ENCODE measurements around the gene CAAP1.
"Not testable (repeated sequence)": the region's sequence is repeated elsewhere in the genome, so short reads cannot be mapped to it uniquely, and the experiment has no call there.

The CAAP1 gene

GRCh38 chr9:26870292-26870691 lies 22.3 kb downstream of the CAAP1 start:
- H3K4me3 ChIP-seq (replicated peaks; ENCODE audit: low read depth, low read length): no peak overlapping the region
- DNase-seq (ENCODE audit: extremely low read depth, insufficient read length): no peak

GRCh38 chr9:26863074-26863473 lies 29.5 kb downstream of the CAAP1 start:
- TF ChIP-seq CTCF (IDR thresholded peaks at IDR 0.05; ENCODE audit: insufficient read depth, low read length, poor library complexity, severe bottlenecking): peak; percentile 25
- Histone ChIP-seq H3K36me3 (ENCODE audit: control insufficient read depth, insufficient read depth, low read length) (peaks cover 3% of the 10 kb centered on the region), H3K27me3 (replicated peaks; ENCODE audit: control insufficient read depth, insufficient read depth, low read length) (no peaks in the 10 kb centered on the region), H3K4me3 (replicated peaks; ENCODE audit: low read depth, low read length) (no peak overlapping the region)
- no peak for DNase-seq (ENCODE audit: extremely low read depth, insufficient read length)

More at GRCh38 chr9:26870292-26870691, 22.3 kb downstream of the CAAP1 start:
- no peaks in the 10 kb centered on the region; the same call in 1 of the 2 replicates for H3K36me3 ChIP-seq (ENCODE audit: control insufficient read depth, insufficient read depth, low read length)
- H3K27me3 ChIP-seq (replicated peaks; ENCODE audit: control insufficient read depth, insufficient read depth, low read length): no peaks in the 10 kb centered on the region
- no peak for TF ChIP-seq CTCF (IDR thresholded peaks at IDR 0.05; ENCODE audit: insufficient read depth, low read length, poor library complexity, severe bottlenecking)

- peak; percentile 54 for TF ChIP-seq CTCF (IDR thresholded peaks at IDR 0.05; ENCODE audit: insufficient read depth, low read length, poor library complexity, severe bottlenecking)
- peaks cover 6% of the 10 kb centered on the region for H3K36me3 ChIP-seq (ENCODE audit: control insufficient read depth, insufficient read depth, low read length)
- no peaks in the 10 kb centered on the region for H3K27me3 ChIP-seq (replicated peaks; ENCODE audit: control insufficient read depth, insufficient read depth, low read length)
- no peak for DNase-seq (ENCODE audit: extremely low read depth, insufficient read length)
- H3K4me3 ChIP-seq (replicated peaks; ENCODE audit: low read depth, low read length): no peak overlapping the region
Measured at GRCh38 chr9:26856413-26857032, 36.1 kb downstream of the CAAP1 start.

GRCh38 chr9:26850995-26851394 lies 41.6 kb downstream of the CAAP1 start:
- TF ChIP-seq CTCF (IDR thresholded peaks at IDR 0.05; ENCODE audit: insufficient read depth, low read length, poor library complexity, severe bottlenecking): no peak
- Histone ChIP-seq H3K36me3 (ENCODE audit: control insufficient read depth, insufficient read depth, low read length) (peaks cover 4% of the 10 kb centered on the region), H3K27me3 (replicated peaks; ENCODE audit: control insufficient read depth, insufficient read depth, low read length) (no peaks in the 10 kb centered on the region), H3K4me3 (replicated peaks; ENCODE audit: low read depth, low read length) (no peak overlapping the region)
- DNase-seq (ENCODE audit: extremely low read depth, insufficient read length): no peak

- Histone ChIP-seq H3K27me3 (replicated peaks; ENCODE audit: control insufficient read depth, insufficient read depth, low read length) (no peaks in the 10 kb centered on the region), H3K36me3 (ENCODE audit: control insufficient read depth, insufficient read depth, low read length) (no peaks in the 10 kb centered on the region), H3K4me3 (replicated peaks; ENCODE audit: low read depth, low read length) (no peak overlapping the region)
- no peak for TF ChIP-seq CTCF (IDR thresholded peaks at IDR 0.05; ENCODE audit: insufficient read depth, low read length, poor library complexity, severe bottlenecking)
- DNase-seq (ENCODE audit: extremely low read depth, insufficient read length): no peak
Measured at GRCh38 chr9:26833792-26834191, 58.8 kb downstream of the CAAP1 start.

GRCh38 chr9:26828391-26828955 lies 64.1 kb downstream of the CAAP1 start:
- not testable (repeated sequence) for H3K27me3 ChIP-seq (replicated peaks; ENCODE audit: control insufficient read depth, insufficient read depth, low read length); DNase-seq (ENCODE audit: extremely low read depth, insufficient read length)

More at GRCh38 chr9:26828391-26828955, 64.1 kb downstream of the CAAP1 start:
- H3K4me3 ChIP-seq (replicated peaks; ENCODE audit: low read depth, low read length); H3K36me3 ChIP-seq (ENCODE audit: control insufficient read depth, insufficient read depth, low read length): not testable (repeated sequence)
